CD4-positive, alpha-beta T cell (primary cell): ENCODE data around the gene CTNNA3. TPM values are rescaled to one million over a fixed set of nuclear protein-coding genes. Genes with fewer than 3 reads are reported as not detected.

ENCODE experiments used
- ATAC-seq: fragments of 200-7000 bp; cut with Tn5 transposase; one replicate; pipeline ENCODE4 v1.10.0; 2022; ENCODE audit warnings: mild to moderate bottlenecking; ENCODE audit not compliant: poor library complexity
- CTCF ChIA-PET: fragments of 350-600 bp; sonication (Branson Sonifier 250); formaldehyde crosslinking; loops from one replicate; lab custom pipeline; 2021; ENCODE audit warnings: antibody characterized with exemption, inconsistent platforms; lab: Charles Lee
- POLR2A ChIA-PET: fragments of 350-600 bp; sonication (Branson Sonifier 250); formaldehyde crosslinking; loops from one replicate; lab custom pipeline; 2021; ENCODE audit warnings: antibody characterized with exemption, inconsistent platforms; lab: Charles Lee
- DNase-seq, 14 experiments: peaks; one replicate each; pipeline ENCODE4 v3.0.0-alpha.2; 2013 to 2020; ENCODE audit warnings: mixed read lengths in 2 of 14
- H3K27ac ChIP-seq, 2 donors: one replicate each; pipeline versions ENCODE4 v1.5.1 to v1.7.0; 2013; ENCODE audit warnings: low read length in 2 of 2, low read depth in 1 of 2, mild to moderate bottlenecking in 1 of 2
- H3K27me3 ChIP-seq, 2 experiments: 1 replicate in 1 of 2; 2 replicates in 1 of 2; pipeline versions ENCODE4 v1.6.1 to v1.7.0; 2013; ENCODE audit warnings: low read length in 2 of 2, control low read depth in 1 of 2, mild to moderate bottlenecking in 1 of 2, moderate library complexity in 1 of 2; ENCODE audit not compliant: insufficient read depth in 2 of 2, control insufficient read depth in 1 of 2
- H3K36me3 ChIP-seq: one replicate; pipeline ENCODE4 v1.6.1; 2013; ENCODE audit warnings: low read length, control low read depth; ENCODE audit not compliant: insufficient read depth
- H3K4me1 ChIP-seq: one replicate; pipeline ENCODE4 v1.6.1; 2013; ENCODE audit warnings: low read length, control low read depth; ENCODE audit not compliant: insufficient read depth
- H3K4me3 ChIP-seq: one replicate; pipeline ENCODE4 v1.5.1; 2013; ENCODE audit warnings: mild to moderate bottlenecking, low read length, moderate library complexity
- H3K9me3 ChIP-seq, 2 experiments: 1 replicate in 1 of 2; 2 replicates in 1 of 2; pipeline versions ENCODE4 v1.6.1 to v1.7.0; 2013; ENCODE audit warnings: low read length in 2 of 2, mild to moderate bottlenecking in 2 of 2, control low read depth in 1 of 2, moderate library complexity in 1 of 2; ENCODE audit not compliant: control insufficient read depth in 1 of 2, insufficient read depth in 1 of 2
- H3K27ac Mint-ChIP-seq: one replicate; pipeline ENCODE4 v1.8.0; 2020; ENCODE audit warnings: mixed read lengths
- H3K27me3 Mint-ChIP-seq: one replicate; pipeline ENCODE4 v1.8.0; 2021; ENCODE audit warnings: mixed read lengths
- H3K36me3 Mint-ChIP-seq: one replicate; pipeline ENCODE4 v1.8.0; 2021; ENCODE audit warnings: low read depth, mixed read lengths
- H3K4me1 Mint-ChIP-seq: one replicate; pipeline ENCODE4 v1.8.0; 2021; ENCODE audit warnings: low read depth, mixed read lengths
- H3K4me3 Mint-ChIP-seq: one replicate; pipeline ENCODE4 v1.8.0; 2020; ENCODE audit warnings: mild to moderate bottlenecking, mixed read lengths
- H3K9me3 Mint-ChIP-seq: one replicate; pipeline ENCODE4 v1.8.0; 2020; ENCODE audit warnings: mixed read lengths
- CTCF ChIP-seq: fragments of 200-600 bp; IDR thresholded peaks from one replicate; pipeline ENCODE4 v1.8.0; 2022; ENCODE audit warnings: antibody characterized with exemption, mild to moderate bottlenecking
- intact Hi-C, 2 experiments: fragments of 100-400 bp; cut with DNase I in 1 of 2; cut with micrococcal nuclease in 1 of 2; formaldehyde crosslinking; loops; one replicate each; pipeline versions ENCODE4 v1.15.1 to v1.9.0; 2023 to 2025; cut with DNase I, micrococcal nuclease
- total RNA-seq, 174 experiments: library from RNA in 2 of 174; stranded (reverse) in 2 of 174; gene quantifications; one replicate each; pipeline ENCODE4 v1.2.3 and lab custom pipeline; 2021 to 2026

The CTNNA3 gene
- total RNA-seq, 2 experiments from 2014 or later: 0.80 TPM; not detected in 1

DNA sequence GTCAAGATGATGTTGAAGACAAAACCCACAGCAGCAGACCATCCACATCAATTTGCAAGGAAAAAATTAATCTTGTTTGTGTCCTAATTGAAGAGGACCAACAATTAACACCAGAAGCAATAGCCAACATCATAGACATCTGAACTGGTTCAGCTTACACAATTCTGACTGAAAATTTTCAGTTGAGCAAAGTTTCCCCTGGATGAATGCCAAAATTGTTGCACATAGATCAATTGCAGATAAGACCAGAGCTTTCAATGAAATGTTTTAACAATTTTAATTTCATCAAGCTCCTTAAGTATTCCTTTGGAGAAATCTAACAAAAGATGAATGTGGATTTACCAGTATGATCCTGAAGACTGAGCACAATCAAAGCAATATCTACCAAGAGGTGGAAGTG is 168.6 kb downstream of the CTNNA3 start:
- Histone ChIP-seq H3K4me3 (no peak overlapping the region), H3K27ac (no peak overlapping the region), H3K9me3 (no peaks in the 10 kb centered on the region), H3K4me1 (no peaks in the 10 kb centered on the region), H3K36me3 (no peaks in the 10 kb centered on the region), H3K27me3 (peaks cover 0 to 6% of the 10 kb centered on the region in 2 experiments)
- H3K36me3 Mint-ChIP-seq: no peaks in the 10 kb centered on the region
- H3K4me1 Mint-ChIP-seq: no peaks in the 10 kb centered on the region
- H3K9me3 Mint-ChIP-seq: peaks cover 2% of the 10 kb centered on the region
- ATAC-seq (no peak), DNase-seq (no peak)
- ChIA-PET POLR2A (no interaction called here), CTCF (no interaction called here)
- H3K27me3 Mint-ChIP-seq: peaks cover 12% of the 10 kb centered on the region
- intact Hi-C loops: no loop called here
- no peak overlapping the region for H3K27ac Mint-ChIP-seq
- no peak for TF ChIP-seq CTCF
- H3K4me3 Mint-ChIP-seq: no peak overlapping the region

GRCh38 chr10:67521546-67521945 is 174.4 kb downstream of the CTNNA3 start:
- no peak overlapping the region for H3K4me3 ChIP-seq
- H3K27ac Mint-ChIP-seq: no peak overlapping the region
- H3K36me3 ChIP-seq: no peaks in the 10 kb centered on the region
- no peaks in the 10 kb centered on the region for H3K36me3 Mint-ChIP-seq
- no peak overlapping the region for H3K27ac ChIP-seq
- H3K9me3 Mint-ChIP-seq: no peaks in the 10 kb centered on the region
- no peak for TF ChIP-seq CTCF
- no peaks in the 10 kb centered on the region for H3K9me3 ChIP-seq
- ChIA-PET CTCF (interaction anchor here (1.0 to 1.3 kb wide), 4 partner anchors 13 to 258 kb away, joined by 3 to 4 read pairs (median 3); no protein-coding TSS in a partner anchor), POLR2A (no interaction called here)
- no peaks in the 10 kb centered on the region for H3K4me1 ChIP-seq
- intact Hi-C loops: no loop called here
- no peaks in the 10 kb centered on the region for H3K4me1 Mint-ChIP-seq
- no peak for DNase-seq
- ATAC-seq: no peak
- H3K27me3 Mint-ChIP-seq: peaks cover 5% of the 10 kb centered on the region
- no peaks in the 10 kb centered on the region for H3K27me3 ChIP-seq
- H3K4me3 Mint-ChIP-seq: no peak overlapping the region

DNA sequence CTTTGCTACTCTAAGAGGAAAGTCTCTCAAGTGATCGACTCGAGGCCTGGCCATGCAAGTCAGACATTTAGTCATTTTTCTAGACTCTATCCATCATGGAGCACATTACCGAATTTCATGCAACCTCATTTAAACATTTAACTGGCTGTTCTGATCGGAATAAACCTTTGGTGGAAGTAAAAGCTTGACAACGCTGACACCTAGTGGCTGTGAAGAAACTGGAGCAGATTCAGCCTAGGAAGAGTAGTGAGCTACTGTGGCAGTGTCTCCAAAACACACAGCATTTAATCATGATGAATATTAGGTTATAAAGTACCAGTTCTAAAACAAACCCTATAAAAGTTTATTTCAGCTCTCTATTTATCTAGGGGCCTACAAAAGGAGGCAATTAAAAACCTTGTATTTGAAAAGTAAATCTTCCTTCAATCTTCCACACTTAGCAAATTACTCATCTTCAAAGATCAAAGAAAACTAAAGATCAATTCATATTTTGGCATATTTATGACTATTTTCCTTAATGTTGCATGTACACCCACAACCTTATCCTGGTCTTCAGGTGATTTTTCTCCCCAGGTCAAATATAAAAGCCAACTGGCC is 175.0 kb downstream of the CTNNA3 start:
- POLR2A ChIA-PET: no interaction called here
- intact Hi-C loops: no loop called here
- Histone ChIP-seq H3K36me3 (no peaks in the 10 kb centered on the region), H3K4me3 (no peak overlapping the region), H3K4me1 (no peaks in the 10 kb centered on the region), H3K27me3 (no peaks in the 10 kb centered on the region), H3K9me3 (no peaks in the 10 kb centered on the region), H3K27ac (no peak overlapping the region)
- no peak overlapping the region for H3K4me3 Mint-ChIP-seq
- no peak overlapping the region for H3K27ac Mint-ChIP-seq
- H3K9me3 Mint-ChIP-seq: no peaks in the 10 kb centered on the region
- peak; percentile 67 for TF ChIP-seq CTCF
- H3K27me3 Mint-ChIP-seq: peaks cover 5% of the 10 kb centered on the region
- ATAC-seq (peak; percentile 52), DNase-seq (peak in 9 of 14 experiments; percentile 7 to 69 (median 12))
- CTCF ChIA-PET: interaction anchor here (1.0 to 1.3 kb wide), 4 partner anchors 13 to 259 kb away, joined by 3 to 4 read pairs (median 3); no protein-coding TSS in a partner anchor
- H3K4me1 Mint-ChIP-seq: no peaks in the 10 kb centered on the region
- no peaks in the 10 kb centered on the region for H3K36me3 Mint-ChIP-seq
